Stimulated activated CD4-positive, alpha-beta T cell treated with anti-CD3 and anti-CD28 coated beads, Interleukin-4, amount 100 ng/mL, for 48 hours (primary cell): ENCODE results near the gene ADNP.
"Not testable (repeated sequence)": the region's sequence is repeated elsewhere in the genome, so short reads cannot be mapped to it uniquely, and the experiment has no call there.

ENCODE experiments used
- DNase-seq, 2 donors: peaks; one replicate each; pipeline ENCODE4 v3.0.0-alpha.2; 2020; ENCODE audit warnings: low read depth in 2 of 2

Gene ADNP

GRCh38 chr20:50903353-50904051 lies 27.7 kb downstream of the ADNP start:
- DNase-seq: no peak

DNA sequence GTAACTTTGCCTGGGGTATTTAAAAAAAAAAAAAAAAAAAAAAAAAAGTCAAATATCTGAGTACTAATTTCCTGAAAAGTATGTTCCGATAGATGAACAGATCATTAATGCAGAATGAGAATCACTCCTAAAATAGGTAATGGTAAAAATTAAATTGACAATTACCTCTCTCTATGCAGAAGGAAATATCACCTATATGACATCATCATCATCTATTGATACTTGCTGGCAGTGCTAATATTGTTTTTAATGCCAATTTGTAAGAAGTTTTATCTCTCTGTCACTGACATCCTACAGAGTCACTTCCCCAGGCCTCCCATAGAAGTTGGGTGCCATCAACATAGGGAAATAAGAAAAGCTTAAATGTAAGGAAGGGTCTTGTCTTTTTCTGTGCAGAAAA lies 29.9 kb downstream of the ADNP start:
- DNase-seq: no peak

DNA sequence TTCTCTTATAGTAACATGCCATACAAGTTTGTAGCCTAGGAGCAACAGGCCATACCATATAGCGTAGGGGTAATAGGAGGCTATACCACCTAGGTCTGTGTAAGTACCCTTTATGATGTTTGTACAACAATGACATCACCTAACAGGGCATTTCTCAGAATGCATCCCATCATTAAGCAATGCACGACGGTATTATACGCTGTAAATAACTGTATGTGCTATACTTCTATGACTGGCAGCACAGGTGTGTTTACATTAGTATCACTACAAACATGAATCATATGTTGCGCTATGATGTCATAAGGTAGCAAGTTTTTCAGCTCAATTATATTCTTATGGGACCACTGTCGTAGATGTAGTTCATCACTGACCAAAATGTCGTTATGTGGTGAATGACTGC lies 31.0 kb downstream of the ADNP start:
- DNase-seq: no peak

GRCh38 chr20:50898475-50898874 lies 32.8 kb downstream of the ADNP start:
- no peak for DNase-seq

- DNase-seq: no peak
Measured at GRCh38 chr20:50895111-50895830, 36.0 kb downstream of the ADNP start.

DNA sequence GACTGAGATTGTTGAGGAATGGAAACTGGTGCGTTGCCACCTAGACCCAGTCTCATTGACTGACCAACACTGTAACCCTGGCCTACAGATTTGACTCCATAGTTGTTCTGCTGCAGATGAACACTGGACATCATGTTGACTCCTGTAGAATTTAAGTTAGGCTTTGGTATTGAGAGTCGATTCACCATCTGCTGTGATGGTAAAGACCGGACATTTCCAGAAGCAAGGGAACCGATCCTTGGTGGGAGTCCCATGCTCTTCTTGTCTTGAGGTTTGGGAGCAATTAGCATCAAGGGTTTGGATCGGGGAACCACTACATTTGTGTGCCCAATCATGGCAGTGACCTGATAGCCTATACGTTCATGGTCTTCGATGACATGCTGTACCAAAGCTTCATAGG lies 37.6 kb downstream of the ADNP start:
- no peak for DNase-seq

GRCh38 chr20:50892394-50892793 lies 38.8 kb downstream of the ADNP start:
- DNase-seq: no peak

GRCh38 chr20:50891138-50891537 lies 40.1 kb downstream of the ADNP start:
- no peak for DNase-seq

DNA sequence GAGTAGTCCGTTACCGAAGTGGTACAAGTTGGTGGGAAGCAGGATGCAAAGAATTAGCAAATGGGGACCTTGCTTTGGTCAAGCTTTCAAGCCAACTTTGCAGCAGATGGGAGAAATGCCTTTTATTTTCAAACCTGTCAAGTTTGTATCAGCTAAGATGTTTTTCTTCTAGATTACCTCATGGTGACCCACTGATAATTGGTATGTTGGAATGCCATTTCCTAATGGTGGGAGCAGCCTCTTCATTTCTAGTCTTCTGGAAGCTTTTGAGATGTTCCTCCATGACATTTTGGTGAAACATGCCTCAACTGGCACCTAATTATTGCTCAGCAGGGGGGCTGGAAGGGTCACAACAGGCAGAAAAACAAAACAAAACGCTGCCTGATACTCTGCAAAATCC lies 43.7 kb downstream of the ADNP start:
- DNase-seq: no peak

DNA sequence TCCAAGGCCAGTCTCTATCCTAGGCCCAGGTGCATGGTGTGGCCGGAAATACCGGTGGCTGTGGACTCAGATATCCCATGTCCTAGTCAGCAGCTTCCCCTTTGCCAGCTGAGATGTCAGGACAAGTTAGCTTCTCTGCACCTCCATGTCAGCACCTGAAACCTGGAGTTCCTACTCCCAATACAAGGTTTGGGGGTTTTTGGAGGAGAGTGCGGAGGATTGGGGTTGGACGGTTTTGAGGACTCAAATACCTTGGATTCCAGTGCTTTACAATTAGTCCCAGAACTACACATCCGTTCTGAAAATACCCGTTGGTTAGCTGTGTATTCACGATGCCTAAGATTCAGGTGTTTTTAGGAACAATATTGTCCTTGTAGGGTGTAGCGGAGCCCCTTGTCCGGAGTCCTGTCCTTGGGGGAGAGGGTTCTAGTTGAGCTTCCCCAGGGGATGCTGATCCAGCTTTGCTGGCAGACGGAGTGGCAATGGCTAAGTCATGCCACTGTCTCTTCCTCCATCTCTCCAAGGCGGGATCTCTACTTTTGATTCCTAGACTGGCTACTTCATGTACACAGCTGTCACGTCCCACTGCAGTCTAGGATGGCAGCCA lies 45.0 kb downstream of the ADNP start:
- no peak for DNase-seq

- DNase-seq: no peak
Measured at GRCh38 chr20:50885781-50886180, 45.5 kb downstream of the ADNP start.

- no peak for DNase-seq
Measured at GRCh38 chr20:50885068-50885467, 46.2 kb downstream of the ADNP start.

DNA sequence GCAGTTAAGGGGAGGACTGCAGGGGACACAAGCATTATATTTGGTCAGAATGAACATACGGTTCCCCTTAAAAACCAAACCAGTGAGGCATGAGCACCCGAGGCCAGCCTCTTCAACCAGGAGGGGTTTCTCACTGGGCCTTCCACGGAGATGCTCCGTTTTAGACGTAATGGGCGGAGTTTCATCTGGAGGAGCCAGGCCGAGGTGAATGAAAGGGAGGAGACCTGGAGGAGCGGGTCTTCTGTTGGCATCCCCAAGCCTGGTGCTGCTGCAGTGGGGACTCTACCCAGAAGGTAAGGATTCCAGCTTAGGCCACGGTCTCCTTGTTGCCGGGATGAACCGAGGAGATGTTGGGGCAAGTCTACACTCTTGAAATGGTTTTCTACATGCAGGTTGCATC lies 47.4 kb downstream of the ADNP start:
- no peak for DNase-seq

- not testable (repeated sequence) for DNase-seq
Measured at GRCh38 chr20:50881759-50882424, 49.3 kb downstream of the ADNP start.

- no peak for DNase-seq
Measured at GRCh38 chr20:50879649-50880550, 51.3 kb downstream of the ADNP start.

DNA sequence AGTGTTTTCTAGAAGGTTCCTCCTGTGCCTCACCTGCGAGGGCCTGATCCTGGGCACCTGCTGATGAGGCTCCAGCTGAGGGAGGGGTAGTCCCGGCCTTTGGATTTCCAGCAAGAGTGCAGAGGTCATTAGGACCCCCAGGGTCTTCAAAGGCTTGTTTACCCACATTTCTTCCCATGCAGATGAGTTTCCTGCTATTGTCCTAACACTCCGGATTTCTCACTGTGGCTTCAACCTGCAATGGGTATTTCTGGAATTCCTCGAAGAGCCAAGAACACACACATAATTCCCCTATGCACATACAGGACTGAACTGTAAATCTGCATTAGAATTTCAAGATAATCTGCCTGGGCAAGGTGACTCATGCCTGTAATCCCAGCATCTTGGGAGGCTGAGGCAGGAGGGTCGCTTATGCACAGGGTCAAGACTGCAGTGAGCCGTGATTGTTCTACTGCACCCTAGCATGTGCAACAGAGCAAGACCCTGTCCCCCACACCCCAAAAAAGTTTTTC lies 53.9 kb downstream of the ADNP start:
- DNase-seq: no peak

DNA sequence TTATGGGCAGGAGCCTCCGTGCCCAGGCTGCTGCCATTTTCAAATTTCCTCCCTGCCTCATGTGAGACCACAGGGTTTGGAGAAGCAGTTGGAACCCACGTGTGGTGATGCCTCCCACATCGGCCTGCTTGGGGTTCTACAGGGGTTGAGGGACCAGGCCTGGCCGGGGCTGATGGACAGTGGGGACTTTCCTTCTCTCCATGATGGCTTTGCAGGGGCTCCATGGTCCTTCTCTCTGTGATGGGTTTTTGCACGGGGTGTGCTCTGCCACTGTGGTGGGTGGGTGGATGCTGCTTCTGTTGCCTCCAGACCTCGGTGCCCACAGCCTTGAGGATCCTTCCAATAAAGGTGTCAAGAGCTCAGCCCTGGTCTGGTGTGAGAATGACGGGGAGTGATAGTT lies 54.4 kb downstream of the ADNP start:
- DNase-seq: no peak

GRCh38 chr20:50876063-50876685 lies 55.1 kb downstream of the ADNP start:
- DNase-seq: no peak

DNA sequence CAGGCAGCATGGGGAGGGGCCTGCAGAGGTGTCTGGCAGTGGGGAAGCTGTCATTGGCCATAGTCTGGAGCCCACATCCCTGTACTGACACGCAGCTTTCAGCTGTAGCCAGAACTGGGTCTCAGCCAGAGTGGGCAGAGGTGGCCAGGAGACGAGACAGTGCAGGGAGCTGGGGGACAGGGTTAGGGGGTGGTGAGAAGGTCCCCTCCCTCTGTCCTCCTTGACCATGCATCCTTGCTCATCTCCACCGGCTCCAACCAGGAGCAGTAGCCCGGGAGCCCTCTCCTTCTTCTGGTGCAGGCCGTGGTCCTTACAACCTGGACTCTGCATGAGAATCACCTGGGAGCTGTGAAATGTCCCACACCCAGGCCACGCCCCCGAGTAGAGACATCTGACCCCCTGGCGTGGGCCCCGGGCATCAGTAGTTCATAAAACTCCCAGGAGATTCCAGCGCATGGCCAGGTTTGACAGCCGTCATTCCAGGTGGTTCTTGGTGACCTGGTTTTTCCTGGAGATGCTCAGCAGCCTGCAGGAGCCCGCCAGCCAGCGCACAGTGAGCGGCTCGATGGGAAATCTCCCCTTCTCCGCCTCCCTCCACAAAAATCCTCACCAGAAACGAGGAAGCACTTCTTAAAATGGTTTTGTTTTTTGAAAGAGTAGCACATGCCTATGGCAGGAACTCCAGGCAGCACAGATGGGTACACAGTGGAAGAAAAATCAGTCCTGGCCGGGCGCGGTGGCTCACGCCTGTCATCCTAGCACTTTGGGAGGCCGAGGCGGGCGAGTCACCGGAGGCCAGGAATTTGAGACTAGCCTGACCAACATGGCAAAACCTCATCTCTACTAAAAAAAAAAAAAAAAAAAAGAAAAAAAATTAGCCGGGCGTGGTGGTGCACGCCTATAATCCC lies 56.2 kb downstream of the ADNP start:
- no peak for DNase-seq
